Daoy (cell line): Measurements from ENCODE around the gene ERMARD. TPM values are rescaled to one million over a fixed set of nuclear protein-coding genes. Genes with fewer than 3 reads are reported as not detected.
"Not testable (repeated sequence)": the region's sequence is repeated elsewhere in the genome, so short reads cannot be mapped to it uniquely, and the experiment has no call there.

Experiments
- DNase-seq: peaks from one replicate; pipeline ENCODE4 v3.0.0-alpha.2; 2015; ENCODE audit warnings: low read depth
- total RNA-seq: library from RNA; depleted of rRNA; stranded (reverse); fragments of >200 nt; shearing (Covaris generic); gene quantifications from 2 replicates; pipeline ENCODE4 v1.2.3, GENCODE V29; 2014

The ERMARD gene
- total RNA-seq, 1 experiment from 2014 or later, result 31.1 TPM

- DNase-seq, result no peak
Observed at GRCh38 chr6:169738204-169738975, 13.0 kb upstream of the ERMARD start.

- DNase-seq, result peak; percentile 30
Observed at GRCh38 chr6:169738976-169739529, 12.4 kb upstream of the ERMARD start.

GRCh38 chr6:169741344-169741743, 10.1 kb upstream of the ERMARD start:
- no peak for DNase-seq

GRCh38 chr6:169745405-169745804, 6.0 kb upstream of the ERMARD start:
- DNase-seq, result no peak

- no peak for DNase-seq
Observed at GRCh38 chr6:169746556-169746955, 4.9 kb upstream of the ERMARD start.

- DNase-seq, result no peak
Observed at GRCh38 chr6:169752074-169752623, 727 bp downstream of the ERMARD start.

GRCh38 chr6:169755162-169755561, 3.7 kb downstream of the ERMARD start:
- DNase-seq, result no peak

GRCh38 chr6:169763308-169763707, 11.9 kb downstream of the ERMARD start:
- no peak for DNase-seq

- DNase-seq, result no peak
Observed at GRCh38 chr6:169763881-169764280, 12.5 kb downstream of the ERMARD start.

- DNase-seq, result not testable (repeated sequence)
Observed at GRCh38 chr6:169765789-169766188, 14.4 kb downstream of the ERMARD start.

- no peak for DNase-seq
Observed at GRCh38 chr6:169766232-169766631, 14.8 kb downstream of the ERMARD start.

GRCh38 chr6:169766921-169767736, 15.7 kb downstream of the ERMARD start:
- no peak for DNase-seq

GRCh38 chr6:169774347-169774746, 22.9 kb downstream of the ERMARD start:
- DNase-seq, result no peak

- DNase-seq, result no peak
Observed at GRCh38 chr6:169775321-169775720, 23.9 kb downstream of the ERMARD start.

GRCh38 chr6:169776379-169776778, 25.0 kb downstream of the ERMARD start:
- no peak for DNase-seq

- no peak for DNase-seq
Observed at GRCh38 chr6:169777896-169778295, 26.5 kb downstream of the ERMARD start.

- DNase-seq, result no peak
Observed at GRCh38 chr6:169778646-169779045, 27.2 kb downstream of the ERMARD start.

GRCh38 chr6:169779092-169779815, 27.8 kb downstream of the ERMARD start:
- no peak for DNase-seq

- DNase-seq, result no peak
Observed at GRCh38 chr6:169779896-169780295, 28.5 kb downstream of the ERMARD start.

- DNase-seq, result peak; percentile 36
Observed at GRCh38 chr6:169780571-169781091, 29.2 kb downstream of the ERMARD start.

- DNase-seq, result no peak
Observed at GRCh38 chr6:169782966-169783365, 31.5 kb downstream of the ERMARD start.
